SK-N-MC (cell line): ENCODE results near the gene JUN.

Experiments used
- EZH2 ChIP-seq: fragments of 200-600 bp; sonication (generic); IDR thresholded peaks from one replicate; pipeline ENCODE4 v1.6.1; 2017; ENCODE audit warnings: antibody characterized with exemption
- POLR2AphosphoS5 ChIP-seq: IDR thresholded peaks from 2 replicates; pipeline ENCODE4 v1.6.1; 2012; ENCODE audit warnings: mild to moderate bottlenecking, low read depth, low read length, borderline replicate concordance

GRCh38 chr1:58741678-58742553 lies 41.9 kb downstream of the JUN start:
- no peak for TF ChIP-seq POLR2AphosphoS5
- no peak for TF ChIP-seq EZH2
